Activated CD8-positive, alpha-beta memory T cell treated with anti-CD3 and anti-CD28 coated beads, Interleukin-2, amount 50 U/mL, for 1 hour (primary cell): Measurements from ENCODE around the gene COG2.
"Not testable (repeated sequence)": the region's sequence is repeated elsewhere in the genome, so short reads cannot be mapped to it uniquely, and the experiment has no call there.

Experiments used
- DNase-seq: peaks from one replicate; pipeline ENCODE4 v3.0.0-alpha.2; 2020; ENCODE audit errors: extremely low read depth

COG2 gene

GRCh38 chr1:230642263-230642959, at the start of gene COG2:
Gene COG2, plus strand, starts transcription at chr1:230642481. Its CDS starts 126 bp downstream, at chr1:230642607.
- peak; percentile 66 for DNase-seq

- no peak for DNase-seq
These were observed 49.4 kb upstream of the COG2 start for GRCh38 chr1:230592848-230593414.

- no peak for DNase-seq
These were observed 48.0 kb upstream of the COG2 start for GRCh38 chr1:230594214-230594773.

- DNase-seq = no peak
These were observed 47.1 kb upstream of the COG2 start for GRCh38 chr1:230595181-230595580.

GRCh38 chr1:230596306-230596705, 46.0 kb upstream of the COG2 start:
- no peak for DNase-seq

- DNase-seq = no peak
These were observed 43.5 kb upstream of the COG2 start for GRCh38 chr1:230598745-230599144.

- no peak for DNase-seq
These were observed 42.2 kb upstream of the COG2 start for GRCh38 chr1:230599926-230600656.

- DNase-seq = not testable (repeated sequence)
These were observed 41.5 kb upstream of the COG2 start for GRCh38 chr1:230600657-230601400.

GRCh38 chr1:230609208-230609607, 33.1 kb upstream of the COG2 start:
- no peak for DNase-seq

- no peak for DNase-seq
These were observed 31.7 kb upstream of the COG2 start for GRCh38 chr1:230610589-230610988.

GRCh38 chr1:230611128-230611877, 31.0 kb upstream of the COG2 start:
- no peak for DNase-seq

GRCh38 chr1:230611878-230612235, 30.4 kb upstream of the COG2 start:
- DNase-seq = no peak

GRCh38 chr1:230612651-230613050, 29.6 kb upstream of the COG2 start:
- DNase-seq = no peak

- DNase-seq = no peak
These were observed 28.2 kb upstream of the COG2 start for GRCh38 chr1:230614121-230614520.

GRCh38 chr1:230618537-230618936, 23.7 kb upstream of the COG2 start:
- DNase-seq = no peak

- DNase-seq = no peak
These were observed 21.5 kb upstream of the COG2 start for GRCh38 chr1:230620649-230621323.

- no peak for DNase-seq
These were observed 20.8 kb upstream of the COG2 start for GRCh38 chr1:230621324-230622030.

GRCh38 chr1:230622151-230622550, 20.1 kb upstream of the COG2 start:
- DNase-seq = no peak

- no peak for DNase-seq
These were observed 18.1 kb upstream of the COG2 start for GRCh38 chr1:230624097-230624713.

- DNase-seq = no peak
These were observed 16.0 kb upstream of the COG2 start for GRCh38 chr1:230626232-230626631.
